ENCODE measurements around the gene ORAI3.

ORAI3 gene

DNA sequence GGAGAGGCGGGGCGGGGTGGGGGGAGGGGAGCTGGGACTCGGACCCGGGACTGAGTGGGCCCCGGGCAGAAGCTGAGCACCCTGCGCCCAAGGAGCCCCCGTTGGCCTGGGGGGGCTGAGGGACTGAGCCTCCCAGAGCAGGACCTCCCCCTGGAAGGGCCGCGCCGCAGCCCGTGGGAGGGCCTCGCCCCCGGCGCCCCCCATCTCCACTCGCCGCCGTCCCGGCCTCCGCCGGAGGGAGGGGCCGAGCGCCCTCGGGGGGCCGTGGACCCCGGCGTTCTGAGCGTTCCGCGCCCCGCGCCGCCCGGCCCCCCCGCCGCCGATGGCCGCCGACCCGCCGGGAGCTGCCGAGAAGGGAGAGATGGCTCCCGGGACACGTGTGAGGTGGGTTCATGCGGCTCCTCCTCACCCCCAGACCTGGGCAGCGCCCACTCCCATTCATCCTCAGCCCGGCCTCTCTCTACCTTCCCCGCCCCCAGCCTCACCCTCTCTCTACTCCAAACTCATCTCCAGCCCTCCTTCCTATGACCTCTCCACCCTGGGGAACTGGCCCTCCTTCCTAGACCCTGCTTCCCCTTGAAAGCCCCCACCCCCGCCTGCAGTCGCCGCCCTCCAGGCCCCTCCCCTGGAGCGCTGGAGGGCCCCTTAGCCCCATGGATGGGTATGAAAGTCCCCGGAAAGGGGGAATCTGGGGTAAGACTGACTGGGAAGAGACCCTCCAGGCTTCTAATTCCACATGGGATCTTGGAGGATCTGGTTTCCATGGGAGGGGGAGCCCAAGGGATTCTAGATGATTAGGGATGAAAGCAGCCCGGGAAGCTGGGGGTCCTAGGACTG is 24.6 kb upstream of the ORAI3 start:
- peak overlapping the region; percentile 75 for H3K9ac ChIP-seq (ENCODE audit: low read length)
- H3K36me3 ChIP-seq (ENCODE audit: control insufficient read depth, insufficient read depth, low read length) = peaks cover 23% of the 10 kb centered on the region
- no peaks in the 10 kb centered on the region for H3K9me3 ChIP-seq (ENCODE audit: control insufficient read depth, insufficient read depth, low read depth, low read length)
- no peak overlapping the region for H3K27ac ChIP-seq (ENCODE audit: low read depth, low read length)
- H3K27me3 ChIP-seq (ENCODE audit: control insufficient read depth, insufficient read depth, low read length) = no peaks in the 10 kb centered on the region
- H3K4me3 ChIP-seq (ENCODE audit: low read depth, low read length) = peak overlapping the region; percentile 67
- H3K4me1 ChIP-seq (ENCODE audit: control insufficient read depth, insufficient read depth, low read length) = peaks cover 7% of the 10 kb centered on the region

DNA sequence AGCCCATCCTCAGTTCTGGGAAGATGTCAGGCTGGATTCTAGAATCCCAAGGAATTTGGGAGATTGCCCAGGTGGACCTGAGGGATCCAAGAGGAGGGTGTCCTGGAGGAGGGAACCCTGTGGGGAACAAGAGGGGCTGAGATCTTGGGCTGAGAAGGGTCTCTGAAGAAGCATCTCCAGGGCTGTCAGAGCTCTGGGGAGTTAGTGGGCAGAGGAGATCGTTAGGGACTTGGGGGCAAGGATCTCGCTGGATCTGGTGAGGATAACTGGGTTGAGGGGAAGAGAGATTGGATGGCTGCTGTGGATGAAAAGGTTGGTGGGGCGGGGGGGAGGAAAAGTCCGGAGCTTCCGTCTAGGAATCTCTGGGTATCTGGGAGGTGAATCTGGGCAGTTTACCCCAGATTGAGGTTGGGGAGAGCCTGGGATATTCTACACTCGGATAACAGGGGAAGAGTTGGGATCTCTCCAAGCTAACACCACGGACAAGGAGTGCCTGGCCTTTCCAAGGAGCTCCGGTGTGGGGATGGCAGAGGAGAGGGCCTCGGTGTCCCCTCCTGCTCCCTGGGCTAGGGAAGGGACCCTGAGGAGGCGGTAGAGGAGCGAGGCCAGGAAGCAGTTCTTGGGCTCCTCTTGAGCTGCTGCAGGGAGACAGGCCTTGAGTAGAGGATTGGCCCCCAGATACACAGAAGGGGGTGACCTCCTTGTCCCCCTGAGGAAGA is 23.8 kb upstream of the ORAI3 start:
- Histone ChIP-seq H3K9ac (ENCODE audit: low read length) (peak overlapping the region; percentile 43), H3K27me3 (ENCODE audit: control insufficient read depth, insufficient read depth, low read length) (no peaks in the 10 kb centered on the region), H3K4me3 (ENCODE audit: low read depth, low read length) (peak overlapping the region; percentile 67), H3K9me3 (ENCODE audit: control insufficient read depth, insufficient read depth, low read depth, low read length) (no peaks in the 10 kb centered on the region), H3K27ac (ENCODE audit: low read depth, low read length) (no peak overlapping the region), H3K4me1 (ENCODE audit: control insufficient read depth, insufficient read depth, low read length) (peaks cover 7% of the 10 kb centered on the region), H3K36me3 (ENCODE audit: control insufficient read depth, insufficient read depth, low read length) (peaks cover 29% of the 10 kb centered on the region)

GRCh38 chr16:30925632-30925987 is 23.3 kb upstream of the ORAI3 start:
- Histone ChIP-seq H3K4me3 (ENCODE audit: low read depth, low read length) (no peak overlapping the region), H3K9ac (ENCODE audit: low read length) (no peak overlapping the region), H3K36me3 (ENCODE audit: control insufficient read depth, insufficient read depth, low read length) (peaks cover 33% of the 10 kb centered on the region), H3K9me3 (ENCODE audit: control insufficient read depth, insufficient read depth, low read depth, low read length) (no peaks in the 10 kb centered on the region), H3K27ac (ENCODE audit: low read depth, low read length) (no peak overlapping the region), H3K4me1 (ENCODE audit: control insufficient read depth, insufficient read depth, low read length) (peaks cover 7% of the 10 kb centered on the region), H3K27me3 (ENCODE audit: control insufficient read depth, insufficient read depth, low read length) (no peaks in the 10 kb centered on the region)

DNA sequence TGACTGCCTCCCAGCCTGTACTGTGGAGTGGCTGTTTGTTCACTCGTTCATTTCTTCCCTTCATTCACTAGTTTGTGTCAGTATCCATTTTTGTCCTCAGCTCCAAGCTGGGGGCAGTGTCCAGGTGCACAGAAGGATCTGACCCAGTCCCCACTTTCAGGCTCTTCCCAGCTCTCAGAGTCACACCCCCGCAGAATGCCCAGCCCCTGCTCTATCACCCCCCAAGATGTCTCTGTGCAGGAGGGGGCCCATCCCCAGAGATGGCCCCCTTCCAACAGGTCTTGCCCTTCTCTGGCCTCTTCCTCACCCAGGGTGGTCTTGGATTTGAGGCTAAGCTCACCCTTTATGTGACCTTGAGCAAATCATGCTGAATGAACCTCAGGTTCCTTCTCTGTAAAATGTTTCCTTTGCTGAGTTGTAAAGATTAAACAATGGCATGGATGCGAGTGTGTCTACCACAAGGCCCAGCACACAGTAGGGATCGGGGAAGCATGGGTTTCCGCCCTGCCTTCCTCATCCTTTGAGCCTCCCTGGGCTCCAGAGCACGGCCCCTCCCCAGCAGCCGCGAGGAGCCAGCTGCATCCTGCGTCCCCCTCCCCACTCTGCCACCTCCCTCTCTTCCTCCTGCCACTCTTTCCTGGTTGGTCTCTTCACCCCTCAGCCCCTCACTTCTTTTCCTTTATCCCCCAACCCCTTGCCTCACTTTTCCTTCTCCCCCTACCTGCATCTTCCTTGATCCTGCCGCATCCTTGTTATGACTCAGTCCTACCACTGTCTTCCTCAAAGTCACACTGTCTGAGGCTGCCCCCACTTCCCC is 22.7 kb upstream of the ORAI3 start:
- Histone ChIP-seq H3K9ac (ENCODE audit: low read length) (no peak overlapping the region), H3K4me3 (ENCODE audit: low read depth, low read length) (no peak overlapping the region), H3K36me3 (ENCODE audit: control insufficient read depth, insufficient read depth, low read length) (peaks cover 39% of the 10 kb centered on the region), H3K27me3 (ENCODE audit: control insufficient read depth, insufficient read depth, low read length) (no peaks in the 10 kb centered on the region), H3K9me3 (ENCODE audit: control insufficient read depth, insufficient read depth, low read depth, low read length) (no peaks in the 10 kb centered on the region), H3K27ac (ENCODE audit: low read depth, low read length) (no peak overlapping the region), H3K4me1 (ENCODE audit: control insufficient read depth, insufficient read depth, low read length) (peaks cover 7% of the 10 kb centered on the region)

DNA sequence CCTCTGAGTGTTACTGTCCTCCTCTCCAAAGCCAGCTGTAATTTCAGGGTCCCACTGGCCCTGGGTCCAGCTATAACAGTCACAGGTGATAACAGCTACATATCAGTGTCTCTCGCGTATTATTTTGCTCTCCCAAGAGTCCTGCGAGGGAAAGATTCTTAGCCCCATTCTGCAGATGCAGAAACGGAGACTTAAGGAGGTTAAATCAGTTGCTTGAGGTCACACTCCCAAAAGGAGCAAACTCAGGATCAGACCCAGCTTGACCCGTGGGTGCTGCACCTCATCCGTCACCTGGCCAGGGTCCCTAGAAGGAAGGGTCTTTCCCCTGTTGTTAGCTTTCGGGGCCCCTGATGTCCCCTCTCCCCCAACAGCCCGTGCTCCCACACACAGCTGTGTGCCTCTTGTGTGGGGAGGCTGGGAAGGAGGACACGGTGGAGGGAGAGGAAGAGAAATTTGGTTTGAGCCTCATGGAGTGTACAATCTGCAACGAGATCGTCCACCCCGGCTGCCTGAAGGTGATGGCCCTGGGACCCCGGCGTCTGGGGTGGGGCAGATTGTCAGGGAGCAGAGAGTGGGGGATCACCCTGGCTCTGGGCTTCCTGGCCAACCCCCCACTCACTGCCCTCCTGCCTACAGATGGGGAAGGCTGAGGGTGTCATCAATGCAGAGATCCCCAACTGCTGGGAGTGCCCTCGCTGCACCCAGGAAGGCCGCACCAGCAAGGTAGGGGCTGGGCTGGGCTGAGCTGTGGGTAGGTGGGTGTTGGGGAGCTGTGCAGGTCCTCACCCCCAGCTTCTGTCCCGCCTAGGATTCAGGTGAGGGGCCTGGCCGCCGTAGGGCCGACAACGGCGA is 21.7 kb upstream of the ORAI3 start:
- 0 out of 2 replicates have a peak overlapping the region, but pooled peaks have one; percentile 11 for H3K27ac ChIP-seq (ENCODE audit: low read depth, low read length)
- H3K9me3 ChIP-seq (ENCODE audit: control insufficient read depth, insufficient read depth, low read depth, low read length) = no peaks in the 10 kb centered on the region
- no peak overlapping the region for H3K9ac ChIP-seq (ENCODE audit: low read length)
- H3K36me3 ChIP-seq (ENCODE audit: control insufficient read depth, insufficient read depth, low read length) = peaks cover 46% of the 10 kb centered on the region
- no peaks in the 10 kb centered on the region for H3K27me3 ChIP-seq (ENCODE audit: control insufficient read depth, insufficient read depth, low read length)
- H3K4me1 ChIP-seq (ENCODE audit: control insufficient read depth, insufficient read depth, low read length) = peaks cover 4% of the 10 kb centered on the region
- H3K4me3 ChIP-seq (ENCODE audit: low read depth, low read length) = peak overlapping the region; percentile 28

DNA sequence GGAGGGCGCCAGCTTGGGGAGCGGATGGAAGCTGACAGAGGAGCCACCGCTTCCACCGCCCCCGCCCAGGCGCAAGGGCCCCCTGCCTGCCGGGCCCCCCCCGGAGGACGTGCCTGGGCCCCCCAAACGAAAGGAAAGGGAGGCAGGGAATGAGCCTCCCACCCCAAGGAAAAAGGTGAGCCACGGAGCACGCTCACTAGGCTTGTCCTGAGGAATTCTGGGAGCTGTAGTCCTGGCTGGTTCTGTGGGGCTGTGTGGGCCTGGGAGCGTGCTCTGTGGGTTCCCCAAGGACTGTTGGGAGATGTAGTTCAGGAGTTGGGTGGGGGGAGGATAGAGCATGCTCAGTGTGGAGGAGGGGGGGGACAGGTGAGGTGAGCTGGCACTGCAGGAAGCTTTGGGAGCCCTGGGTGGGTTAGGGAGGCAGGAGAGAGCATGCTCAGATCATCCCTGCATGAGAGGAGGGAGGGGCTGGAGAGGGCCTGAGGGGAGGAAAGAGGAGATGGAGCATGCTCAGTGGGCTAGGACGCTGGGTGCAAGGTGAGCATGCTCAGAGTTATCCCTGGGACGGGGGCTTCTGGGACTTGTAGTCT is 21.0 kb upstream of the ORAI3 start:
- H3K36me3 ChIP-seq (ENCODE audit: control insufficient read depth, insufficient read depth, low read length) = peaks cover 50% of the 10 kb centered on the region
- H3K27me3 ChIP-seq (ENCODE audit: control insufficient read depth, insufficient read depth, low read length) = no peaks in the 10 kb centered on the region
- no peak overlapping the region for H3K9ac ChIP-seq (ENCODE audit: low read length)
- peak overlapping the region; percentile 28; the same call in 1 of the 2 replicates for H3K4me3 ChIP-seq (ENCODE audit: low read depth, low read length)
- 0 out of 2 replicates have a peak overlapping the region, but pooled peaks have one; percentile 11 for H3K27ac ChIP-seq (ENCODE audit: low read depth, low read length)
- H3K4me1 ChIP-seq (ENCODE audit: control insufficient read depth, insufficient read depth, low read length) = peaks cover 4% of the 10 kb centered on the region
- no peaks in the 10 kb centered on the region for H3K9me3 ChIP-seq (ENCODE audit: control insufficient read depth, insufficient read depth, low read depth, low read length)

DNA sequence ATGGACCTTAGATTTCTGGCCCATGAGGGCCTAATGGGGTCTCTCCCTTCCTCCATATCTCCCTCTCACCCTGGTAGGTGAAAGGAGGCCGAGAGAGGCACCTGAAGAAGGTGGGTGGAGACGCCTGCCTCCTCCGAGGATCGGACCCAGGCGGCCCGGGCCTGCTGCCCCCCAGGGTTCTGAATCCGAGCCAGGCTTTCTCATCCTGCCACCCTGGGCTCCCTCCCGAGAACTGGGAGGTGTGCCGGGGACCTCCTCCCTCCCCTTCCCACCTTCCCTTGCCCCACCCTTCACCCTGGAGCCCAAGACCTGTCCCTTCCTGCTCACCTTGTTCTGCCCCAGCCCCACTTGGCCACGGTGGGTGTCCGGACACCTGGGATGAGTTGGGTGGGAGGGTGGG is 20.5 kb upstream of the ORAI3 start:
- Histone ChIP-seq H3K4me1 (ENCODE audit: control insufficient read depth, insufficient read depth, low read length) (peaks cover 4% of the 10 kb centered on the region), H3K27ac (ENCODE audit: low read depth, low read length) (no peak overlapping the region), H3K36me3 (ENCODE audit: control insufficient read depth, insufficient read depth, low read length) (peaks cover 50% of the 10 kb centered on the region), H3K9me3 (ENCODE audit: control insufficient read depth, insufficient read depth, low read depth, low read length) (no peaks in the 10 kb centered on the region), H3K4me3 (ENCODE audit: low read depth, low read length) (no peak overlapping the region), H3K9ac (ENCODE audit: low read length) (no peak overlapping the region), H3K27me3 (ENCODE audit: control insufficient read depth, insufficient read depth, low read length) (no peaks in the 10 kb centered on the region)

DNA sequence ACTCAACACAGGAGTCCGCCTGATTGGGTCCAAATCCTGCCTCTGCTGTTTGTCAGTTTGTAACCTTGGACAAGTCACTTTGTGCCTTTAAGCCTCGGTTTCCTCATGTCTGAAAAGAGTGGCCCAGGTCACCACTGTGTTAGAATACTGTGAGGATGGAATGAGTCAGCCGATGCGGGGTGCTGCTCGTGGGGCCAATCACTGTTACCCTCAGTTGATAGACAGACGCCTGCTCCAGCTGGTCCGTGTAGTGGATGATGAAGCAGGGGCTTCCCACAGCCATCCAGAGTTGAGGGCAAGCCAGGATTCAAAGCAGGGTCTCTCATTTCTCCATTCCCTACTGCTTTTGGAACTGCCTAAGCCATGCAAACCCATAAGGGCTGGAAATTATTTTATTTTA is 19.7 kb upstream of the ORAI3 start:
- Histone ChIP-seq H3K4me3 (ENCODE audit: low read depth, low read length) (no peak overlapping the region), H3K4me1 (ENCODE audit: control insufficient read depth, insufficient read depth, low read length) (peaks cover 4% of the 10 kb centered on the region), H3K9me3 (ENCODE audit: control insufficient read depth, insufficient read depth, low read depth, low read length) (no peaks in the 10 kb centered on the region), H3K27me3 (ENCODE audit: control insufficient read depth, insufficient read depth, low read length) (no peaks in the 10 kb centered on the region), H3K9ac (ENCODE audit: low read length) (no peak overlapping the region), H3K36me3 (ENCODE audit: control insufficient read depth, insufficient read depth, low read length) (peaks cover 50% of the 10 kb centered on the region), H3K27ac (ENCODE audit: low read depth, low read length) (no peak overlapping the region)

DNA sequence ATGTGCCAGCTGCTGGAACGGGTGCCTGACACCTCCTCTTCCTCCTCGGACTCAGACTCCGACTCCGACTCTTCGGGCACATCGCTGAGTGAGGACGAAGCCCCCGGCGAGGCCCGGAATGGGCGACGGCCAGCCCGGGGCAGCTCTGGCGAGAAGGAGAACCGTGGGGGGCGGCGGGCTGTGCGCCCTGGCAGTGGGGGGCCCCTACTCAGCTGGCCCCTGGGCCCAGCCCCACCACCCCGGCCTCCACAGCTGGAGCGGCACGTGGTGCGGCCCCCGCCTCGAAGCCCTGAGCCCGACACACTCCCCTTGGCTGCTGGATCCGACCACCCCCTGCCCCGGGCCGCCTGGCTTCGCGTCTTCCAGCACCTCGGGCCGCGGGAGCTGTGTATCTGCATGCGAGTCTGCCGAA is 18.7 kb upstream of the ORAI3 start:
- Histone ChIP-seq H3K9ac (ENCODE audit: low read length) (no peak overlapping the region), H3K4me3 (ENCODE audit: low read depth, low read length) (no peak overlapping the region), H3K36me3 (ENCODE audit: control insufficient read depth, insufficient read depth, low read length) (peaks cover 55% of the 10 kb centered on the region), H3K27me3 (ENCODE audit: control insufficient read depth, insufficient read depth, low read length) (no peaks in the 10 kb centered on the region), H3K4me1 (ENCODE audit: control insufficient read depth, insufficient read depth, low read length) (peaks cover 9% of the 10 kb centered on the region), H3K9me3 (ENCODE audit: control insufficient read depth, insufficient read depth, low read depth, low read length) (no peaks in the 10 kb centered on the region), H3K27ac (ENCODE audit: low read depth, low read length) (no peak overlapping the region)

GRCh38 chr16:30931068-30931650 is 17.7 kb upstream of the ORAI3 start:
- Histone ChIP-seq H3K27ac (ENCODE audit: low read depth, low read length) (no peak overlapping the region), H3K4me1 (ENCODE audit: control insufficient read depth, insufficient read depth, low read length) (peaks cover 9% of the 10 kb centered on the region), H3K9me3 (ENCODE audit: control insufficient read depth, insufficient read depth, low read depth, low read length) (no peaks in the 10 kb centered on the region), H3K9ac (ENCODE audit: low read length) (no peak overlapping the region), H3K4me3 (ENCODE audit: low read depth, low read length) (no peak overlapping the region), H3K27me3 (ENCODE audit: control insufficient read depth, insufficient read depth, low read length) (no peaks in the 10 kb centered on the region), H3K36me3 (ENCODE audit: control insufficient read depth, insufficient read depth, low read length) (peaks cover 60% of the 10 kb centered on the region)

Data from HUES6 (cell line).